DMS79 treated with DMSO at 0.1 percent for 48 hours (cell line): Measurements from ENCODE around the gene KIF12.

Experiments
- DNase-seq: peaks from one replicate; lab custom pipeline; 2025; lab: John Stamatoyannopoulos, UW

KIF12 gene

GRCh38 chr9:114065304-114065703, 33.8 kb downstream of the KIF12 start:
- DNase-seq = no peak

- DNase-seq = no peak
Measured at GRCh38 chr9:114061830-114062474, 37.1 kb downstream of the KIF12 start.

DNA sequence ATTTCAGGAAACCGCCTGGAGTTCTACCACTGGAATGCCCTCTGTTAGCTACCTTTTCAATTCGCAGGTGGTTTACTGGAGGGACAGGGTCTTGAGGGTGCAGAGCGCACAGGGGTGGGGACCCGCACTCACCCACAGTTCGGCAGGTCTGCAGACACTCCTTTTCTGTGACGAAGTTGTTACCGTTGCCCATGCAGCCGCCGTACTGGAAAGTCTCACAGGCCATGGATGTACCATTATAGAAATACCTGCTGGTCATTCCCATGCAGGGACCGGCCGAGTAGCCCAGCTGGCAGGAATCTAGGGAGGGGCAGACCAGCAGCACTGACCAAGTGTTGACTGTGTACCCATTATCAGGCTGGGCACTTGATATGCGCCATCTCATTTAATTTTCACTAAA, 37.8 kb downstream of the KIF12 start:
- no peak for DNase-seq

DNA sequence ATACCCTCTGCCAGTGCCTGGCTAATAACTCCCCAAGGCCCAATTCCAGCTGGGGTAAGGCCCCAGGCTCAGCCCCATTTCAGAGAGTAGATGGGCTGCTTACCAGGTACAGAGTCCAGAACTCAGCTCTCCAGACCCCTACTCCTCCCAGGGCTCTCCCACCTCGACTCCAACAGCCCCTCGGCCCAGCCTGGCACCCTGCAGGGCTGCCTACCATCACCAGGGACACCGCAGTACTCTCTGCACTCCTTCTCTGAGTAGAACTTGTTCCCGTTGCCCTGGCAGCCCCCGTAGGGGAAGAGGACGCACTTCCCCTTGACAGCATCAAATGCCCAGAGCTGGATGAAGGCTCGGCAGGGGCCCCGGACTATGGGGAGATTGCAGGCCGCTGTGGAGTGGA, 38.4 kb downstream of the KIF12 start:
- no peak for DNase-seq

DNA sequence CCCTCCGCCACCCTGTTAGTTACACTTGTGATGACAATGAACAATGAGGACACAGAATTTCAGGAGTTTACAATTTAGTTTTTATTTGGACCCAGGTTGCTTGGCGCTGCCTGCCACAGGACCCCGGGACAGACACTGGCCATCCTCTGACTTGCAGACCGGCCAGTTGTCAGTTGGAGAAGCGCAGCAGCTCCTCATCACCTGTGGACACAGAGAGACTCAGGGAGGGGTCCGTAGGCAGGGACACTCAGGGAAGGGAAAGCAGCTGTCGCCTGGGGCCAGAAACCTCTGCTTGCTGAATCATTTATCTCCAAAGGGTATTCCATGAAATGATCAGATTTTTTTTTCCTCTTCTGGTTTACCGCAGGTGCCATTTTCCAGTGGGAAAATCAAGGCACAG, 39.0 kb downstream of the KIF12 start:
- DNase-seq = no peak

GRCh38 chr9:114059047-114059803, 39.9 kb downstream of the KIF12 start:
- DNase-seq = no peak

DNA sequence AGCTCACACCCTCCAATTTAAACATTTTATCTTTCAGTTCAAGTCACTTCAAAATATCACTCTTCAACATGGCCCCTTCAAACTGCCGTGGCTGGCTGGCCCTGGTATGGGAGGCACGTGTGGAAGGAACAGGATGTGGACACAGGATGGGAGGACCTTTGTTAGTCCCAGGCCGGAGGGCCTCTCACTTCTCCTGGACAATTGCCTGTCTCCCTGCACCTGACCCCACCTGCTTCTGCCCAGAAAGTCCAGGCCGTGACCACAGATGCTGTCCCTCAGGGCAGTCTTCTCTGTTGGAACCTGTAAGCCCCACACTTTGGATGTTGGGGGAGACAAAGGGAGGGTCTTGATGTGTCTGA, 40.4 kb downstream of the KIF12 start:
- no peak for DNase-seq

DNA sequence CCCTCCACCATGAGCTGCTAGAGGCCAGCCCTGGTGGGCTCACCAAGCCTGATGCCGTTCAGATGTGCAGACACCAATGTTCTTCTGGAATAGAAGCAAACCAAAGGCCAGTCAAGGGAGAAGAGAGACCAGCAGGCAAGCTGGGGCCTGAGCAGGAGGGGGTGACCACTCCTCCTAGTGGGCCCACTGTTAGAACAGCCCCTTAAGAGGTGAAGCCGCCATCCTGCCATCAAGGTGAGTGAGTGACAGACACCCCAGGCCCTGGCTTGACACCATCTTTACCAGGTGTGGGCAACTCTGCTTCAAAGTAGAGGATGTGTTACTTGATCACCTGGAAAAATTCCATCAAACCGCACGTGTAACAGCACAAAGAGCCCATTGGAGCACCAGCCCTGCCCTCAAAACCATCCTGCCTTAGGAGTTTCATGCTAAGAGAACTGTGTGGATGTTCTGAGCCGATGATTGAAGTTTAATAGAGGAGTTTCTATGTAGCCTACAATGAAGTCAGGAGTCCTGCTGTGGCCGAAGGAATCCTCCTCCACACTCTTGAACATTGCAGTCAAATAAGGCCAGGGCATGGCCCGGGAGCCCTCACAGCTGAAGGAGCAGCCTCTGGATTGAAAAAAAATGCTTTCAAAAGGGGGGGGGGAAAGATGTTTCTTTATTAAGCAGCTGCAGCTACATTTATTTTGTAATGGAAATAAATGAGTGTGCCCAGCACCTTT, 41.8 kb downstream of the KIF12 start:
- no peak for DNase-seq

DNA sequence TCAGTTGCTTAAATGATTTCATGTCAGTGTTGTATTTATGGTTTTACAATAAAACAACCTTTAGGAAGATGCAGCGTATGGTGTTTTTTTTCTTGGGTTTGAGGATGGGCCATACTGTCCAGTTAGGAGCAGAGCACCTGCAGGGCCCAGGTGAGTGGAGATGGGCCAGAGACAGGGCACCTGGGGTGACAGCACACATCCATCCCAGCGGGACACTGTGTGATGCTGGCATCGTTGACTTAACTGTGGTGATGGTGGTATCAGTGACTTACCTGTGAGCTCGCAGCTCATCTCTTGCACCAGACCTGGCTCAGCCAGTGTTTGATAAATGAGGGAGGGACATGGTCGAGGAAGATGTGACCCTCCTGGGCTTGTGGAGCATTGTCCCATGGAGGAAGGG, 42.6 kb downstream of the KIF12 start:
- no peak for DNase-seq

- no peak for DNase-seq
Measured at GRCh38 chr9:114055894-114056293, 43.2 kb downstream of the KIF12 start.

DNA sequence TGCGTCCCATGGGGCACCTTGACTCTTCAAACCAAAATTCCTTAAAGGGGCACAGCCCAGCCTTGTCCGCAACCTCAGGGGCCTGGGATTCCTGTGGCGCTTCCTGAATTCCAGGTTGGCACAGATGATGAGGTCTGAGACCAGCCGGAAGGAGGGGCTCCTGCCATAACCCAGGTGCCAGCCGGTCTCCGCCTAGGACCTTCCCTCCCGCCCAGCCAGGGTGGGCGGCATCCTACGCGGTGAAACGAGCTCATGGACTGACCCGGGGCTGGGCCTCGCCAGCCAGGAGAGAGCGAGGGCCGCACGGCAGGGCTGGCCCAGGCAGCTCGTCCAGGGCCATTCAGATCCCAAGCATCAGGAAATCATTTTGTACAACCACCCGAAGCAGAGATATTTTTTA, 44.0 kb downstream of the KIF12 start:
- no peak for DNase-seq

DNA sequence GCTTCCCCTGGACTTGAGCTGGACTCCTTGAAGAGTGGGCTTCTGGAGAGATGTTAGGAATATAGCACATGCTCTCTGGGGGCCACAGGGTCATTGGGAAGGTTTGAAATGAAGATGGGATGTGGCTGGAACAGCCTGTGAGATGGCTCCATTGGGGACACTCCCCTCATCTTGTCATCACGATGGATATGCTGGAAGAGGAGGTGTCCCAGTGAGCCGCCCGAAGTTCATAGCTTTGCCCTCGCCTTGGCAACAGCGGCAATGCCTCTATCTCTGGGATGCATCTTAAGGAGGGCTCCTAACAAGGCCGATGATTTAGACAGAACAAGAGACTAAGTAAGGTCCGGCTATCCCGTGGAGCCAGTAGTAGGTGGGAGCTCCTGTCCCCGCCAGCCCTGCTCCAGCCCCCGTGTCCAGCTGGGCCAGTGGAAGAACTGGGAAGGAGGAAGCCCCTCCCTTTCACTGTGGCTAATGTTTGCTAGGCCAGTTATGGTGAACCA, 44.9 kb downstream of the KIF12 start:
- DNase-seq = no peak

DNA sequence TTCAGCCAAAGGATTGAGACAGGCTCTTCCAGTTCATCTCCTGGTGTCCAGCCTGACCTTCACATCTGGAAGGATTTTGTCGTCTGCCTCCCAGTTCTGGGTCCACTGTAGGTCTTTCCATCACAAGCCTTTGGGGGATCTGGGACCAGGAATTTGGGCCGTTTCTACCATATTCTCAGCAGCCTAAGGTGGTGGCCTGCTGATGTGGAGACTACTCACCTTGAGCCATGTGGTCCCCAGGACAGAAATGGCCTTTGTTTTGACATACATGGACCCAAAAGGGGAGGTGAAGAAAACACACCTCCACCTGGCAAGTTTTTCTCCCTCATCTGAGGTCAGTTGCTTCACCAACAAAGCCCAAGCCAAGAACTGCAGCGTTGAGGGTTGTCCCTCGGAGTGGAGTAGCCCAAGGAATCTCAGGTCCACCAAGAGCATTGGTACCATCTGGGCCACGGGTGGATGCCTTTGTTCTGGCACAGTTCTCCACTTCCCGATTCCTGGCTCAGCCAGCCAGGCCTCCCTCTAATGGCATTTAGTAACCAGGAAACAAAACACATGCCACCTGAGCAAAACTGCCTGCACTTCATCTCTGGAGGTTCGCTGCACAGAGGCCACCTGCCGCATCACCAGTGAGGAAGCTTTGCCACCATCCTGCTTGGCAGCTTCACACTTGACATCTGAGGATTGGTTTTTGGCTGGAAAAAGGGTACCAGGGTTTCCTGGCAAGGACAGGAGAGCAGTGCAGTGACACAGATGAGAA, 45.7 kb downstream of the KIF12 start:
- peak; percentile 13 for DNase-seq

DNA sequence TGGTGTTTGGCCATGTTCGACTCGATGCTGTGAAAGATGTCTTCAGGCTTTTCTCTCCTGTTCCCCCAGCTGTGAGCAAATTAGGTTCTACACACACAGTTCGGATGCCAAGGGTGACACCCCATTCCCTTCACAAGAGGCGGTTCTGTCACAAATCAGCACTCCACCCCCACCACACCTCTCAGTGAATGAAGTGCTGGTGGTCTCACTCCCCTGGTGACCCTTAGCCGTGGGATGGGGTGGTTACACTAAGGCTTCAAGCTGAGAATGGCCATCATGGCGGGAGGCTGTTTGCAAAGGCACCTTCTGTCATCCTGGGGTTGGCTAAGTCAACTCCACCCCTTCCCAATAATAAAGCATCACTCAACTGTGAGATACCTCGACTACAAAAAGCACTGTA, 47.4 kb downstream of the KIF12 start:
- no peak for DNase-seq

DNA sequence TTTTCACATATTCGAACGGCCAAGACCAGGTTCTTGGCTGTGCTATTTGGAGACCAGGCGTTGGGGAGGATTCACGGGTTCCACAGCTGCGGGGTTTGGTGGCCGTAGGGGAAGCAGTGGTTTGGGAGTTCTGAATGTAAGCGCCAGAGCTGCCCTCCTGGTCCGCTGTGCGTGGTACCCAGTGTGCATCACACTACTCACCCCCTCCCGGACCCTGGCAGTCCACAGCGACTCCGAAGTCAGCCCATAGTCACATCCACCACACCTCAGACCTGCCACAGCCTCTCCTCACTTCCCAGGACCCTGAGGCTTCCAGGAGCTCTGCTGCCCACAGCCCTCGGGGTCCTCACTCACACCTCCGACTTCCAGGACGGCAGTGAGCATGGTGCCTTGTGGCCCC, 47.8 kb downstream of the KIF12 start:
- no peak for DNase-seq

DNA sequence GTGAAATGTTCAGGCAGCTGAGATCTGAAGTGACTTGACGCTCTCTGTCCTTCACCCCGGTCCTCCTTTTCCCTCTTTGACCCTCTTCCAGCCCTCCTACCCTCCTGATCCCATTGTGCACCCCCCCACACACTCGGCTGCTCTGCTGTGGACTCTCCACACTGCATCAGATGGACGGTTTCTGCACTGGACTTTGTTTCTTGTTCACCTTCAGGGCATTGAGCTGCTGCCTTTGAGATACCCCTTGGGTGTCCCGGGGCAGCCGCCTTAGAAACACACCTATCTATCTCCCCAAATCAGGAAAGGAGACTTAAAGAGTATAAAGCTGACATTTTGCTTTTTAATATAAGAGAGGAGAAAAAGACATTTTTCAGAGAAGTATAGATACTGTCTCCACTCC, 48.4 kb downstream of the KIF12 start:
- DNase-seq = no peak

DNA sequence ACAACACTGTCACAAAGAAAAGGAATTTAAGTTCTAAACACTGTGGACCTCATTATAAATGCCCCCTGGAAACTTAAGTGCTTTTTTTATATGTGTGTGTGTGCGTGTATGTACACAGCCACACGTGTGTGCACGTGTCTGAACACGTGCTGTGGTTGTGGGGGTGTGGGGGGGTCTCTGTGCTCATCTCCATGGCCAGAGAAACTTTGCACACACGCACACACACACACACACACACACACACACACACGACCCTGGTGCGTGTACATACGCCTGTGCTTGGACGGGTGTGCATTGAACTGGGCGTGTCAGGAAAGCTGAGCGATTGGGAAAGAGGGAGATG, 48.9 kb downstream of the KIF12 start:
- no peak for DNase-seq

GRCh38 chr9:114049441-114050225, 49.5 kb downstream of the KIF12 start:
- DNase-seq = no peak

DNA sequence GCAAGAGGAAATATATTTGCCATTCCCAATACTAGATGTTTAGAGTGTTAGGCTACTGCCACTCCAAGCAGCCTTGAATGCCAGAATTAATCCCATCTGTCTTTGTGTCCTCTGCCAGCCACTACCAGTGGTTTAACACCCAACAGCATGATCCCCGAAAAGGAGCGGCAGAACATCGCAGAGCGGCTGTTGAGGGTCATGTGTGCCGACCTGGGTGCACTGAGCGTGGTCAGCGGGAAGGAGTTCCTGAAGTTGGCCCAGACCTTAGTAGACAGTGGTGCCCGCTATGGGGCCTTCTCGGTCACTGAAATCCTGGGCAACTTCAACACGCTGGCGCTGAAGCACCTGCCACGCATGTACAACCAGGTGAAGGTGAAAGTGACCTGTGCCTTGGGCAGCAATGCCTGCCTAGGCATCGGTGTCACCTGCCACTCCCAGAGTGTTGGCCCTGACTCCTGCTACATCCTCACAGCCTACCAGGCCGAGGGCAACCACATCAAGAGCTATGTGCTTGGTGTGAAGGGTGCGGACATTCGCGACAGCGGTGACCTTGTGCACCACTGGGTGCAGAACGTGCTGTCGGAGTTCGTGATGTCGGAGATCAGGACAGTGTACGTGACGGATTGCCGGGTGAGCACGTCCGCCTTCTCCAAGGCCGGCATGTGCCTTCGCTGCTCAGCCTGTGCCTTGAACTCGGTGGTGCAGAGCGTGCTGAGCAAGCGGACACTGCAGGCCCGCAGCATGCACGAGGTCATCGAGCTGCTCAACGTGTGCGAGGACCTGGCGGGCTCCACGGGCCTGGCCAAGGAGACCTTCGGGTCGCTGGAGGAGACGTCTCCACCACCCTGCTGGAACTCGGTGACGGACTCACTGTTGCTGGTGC, 50.3 kb downstream of the KIF12 start:
- DNase-seq = no peak

- no peak for DNase-seq
Measured at GRCh38 chr9:114047717-114048116, 51.4 kb downstream of the KIF12 start.

DNA sequence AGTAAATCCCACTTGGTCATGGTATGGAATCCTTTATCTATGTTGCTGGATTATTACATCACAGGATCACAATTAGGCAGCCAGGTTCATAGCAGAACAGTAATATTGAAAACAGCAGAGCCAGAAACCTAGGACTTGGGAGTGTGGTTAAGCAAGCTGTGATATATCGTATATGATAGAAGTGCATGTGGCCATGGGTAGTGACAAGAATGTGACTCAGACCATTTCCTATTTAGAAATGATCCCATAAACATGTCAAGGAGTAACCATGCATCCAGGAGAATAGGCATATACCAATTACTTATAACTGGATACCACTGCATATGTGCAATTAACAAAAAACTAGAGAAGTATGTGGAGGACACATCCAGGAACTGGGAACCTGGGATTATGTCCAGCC, 52.2 kb downstream of the KIF12 start:
- no peak for DNase-seq
